Measurements from ENCODE around the gene NRG3. TPM values are rescaled to one million over a fixed set of nuclear protein-coding genes. Genes with fewer than 3 reads are reported as not detected.

Gene NRG3
- total and polyA plus RNA-seq, 2 of the 4 experiments (the other 2 are of a cell fraction) = not detected

GRCh38 chr10:82492647-82493046 lies 617.7 kb downstream of the NRG3 start:
- dilution Hi-C loops (cut with HindIII; ENCODE audit: low sequenced_read_pairs, unreplicated experiment) = no loop called here
- no peaks in the 10 kb centered on the region for H3K36me3 ChIP-seq (ENCODE audit: control insufficient read depth, insufficient read depth, low read length)
- BruUV-seq (replicated peaks) = no TSS peak
- no peak for DNase-seq
- H3K56ac ChIP-seq (ENCODE audit: extremely low read depth, insufficient read depth, low read length) = no peak overlapping the region
- H3K79me1 ChIP-seq (ENCODE audit: low read depth in 1 of 2, low read length in 2 of 2) = no peaks in the 10 kb centered on the region
- H3K4me2 ChIP-seq (ENCODE audit: low read depth, low read length) = no peak overlapping the region
- intact Hi-C loops (cut with micrococcal nuclease) = no loop called here
- no peak overlapping the region for H2AFZ ChIP-seq (replicated peaks; ENCODE audit: low read length, poor library complexity)
- CTCF ChIA-PET = no interaction called here
- no peak overlapping the region for H3K4me3 ChIP-seq (ENCODE audit: insufficient read depth, low read depth, low read length)
- no peak overlapping the region for H3K14ac ChIP-seq (replicated peaks; ENCODE audit: low read depth, low read length)
- no CpG with 5 or more reads among the region's 2 CpGs for WGBS, 2 experiments (ENCODE audit: extremely low coverage in 2 of 2, insufficient read length in 1 of 2)
- H2AK9ac ChIP-seq (replicated peaks; ENCODE audit: low read depth, low read length, poor library complexity) = no peak overlapping the region
- peaks cover 3% of the 10 kb centered on the region; the same call in 1 of the 2 replicates for H3K9me3 ChIP-seq (ENCODE audit: control insufficient read depth, insufficient read depth, low read length)
- H3K23ac ChIP-seq (ENCODE audit: low read depth, low read length) = no peak overlapping the region
- no peak overlapping the region for H3K18ac ChIP-seq (ENCODE audit: low read depth, low read length)
- in situ Hi-C loops (cut with MboI; ENCODE audit: low sequenced_read_pairs) = no loop called here
- H4K8ac ChIP-seq (ENCODE audit: low read depth in 2 of 2, low read length in 2 of 2) = no peak overlapping the region
- no peak overlapping the region for H4K91ac ChIP-seq (ENCODE audit: insufficient read depth, low read depth, low read length)
- H4K5ac ChIP-seq (ENCODE audit: low read depth, low read length) = no peak overlapping the region
- no peak overlapping the region for H3K9ac ChIP-seq (ENCODE audit: low read depth, low read length)
- H4K20me1 ChIP-seq (ENCODE audit: insufficient read depth, low read length) = no peaks in the 10 kb centered on the region
- no peak overlapping the region for H2BK20ac ChIP-seq (ENCODE audit: low read depth, low read length)
- POLR2A ChIA-PET (ENCODE audit: unreplicated experiment) = no interaction called here
- H2BK5ac ChIP-seq (ENCODE audit: low read depth, low read length, poor library complexity, severe bottlenecking) = no peak overlapping the region
- H3K9me1 ChIP-seq (ENCODE audit: insufficient read depth, low read length) = no peaks in the 10 kb centered on the region
- ATAC-seq (ENCODE audit: low read depth) = no peak
- no peak overlapping the region for H2BK15ac ChIP-seq (ENCODE audit: low read depth, low read length)
- H3K4ac ChIP-seq (ENCODE audit: low read depth, low read length) = no peak overlapping the region
- no peak overlapping the region for H2BK120ac ChIP-seq (ENCODE audit: low read depth, low read length)
- TF ChIP-seq MAFK (IDR thresholded peaks at IDR 0.05; ENCODE audit: low read depth, low read length) (no peak), CHD1 (IDR thresholded peaks at IDR 0.05; ENCODE audit: low read depth, low read length) (no peak)
- H3K27me3 ChIP-seq (ENCODE audit: control insufficient read depth, insufficient read depth, low read length) = no peaks in the 10 kb centered on the region
- H3K4me1 ChIP-seq (ENCODE audit: control insufficient read depth, insufficient read depth, low read length) = no peaks in the 10 kb centered on the region
- H2AK5ac ChIP-seq (ENCODE audit: low read depth, low read length) = no peak overlapping the region
- H3K27ac ChIP-seq (ENCODE audit: insufficient read depth, low read length) = no peak overlapping the region

Data from IMR-90 (cell line).